Uterine smooth muscle cell (primary cell): ENCODE data around the gene ECT2. TPM values are rescaled to one million over a fixed set of nuclear protein-coding genes. Genes with fewer than 3 reads are reported as not detected.

Source experiments
- total RNA-seq: library from RNA; depleted of rRNA; stranded (reverse); fragments of >200 nt; gene quantifications from 2 replicates; pipeline ENCODE4 v1.2.3, GENCODE V29; 2014

ECT2 gene
- total RNA-seq = 33.6 and 96.7 TPM in 2 replicates

GRCh38 chr3:172750368-172751174 lies at the start of gene ECT2:
ECT2 (plus strand) TSS chr3:172750726; CDS start chr3:172754531, 3,805 bp downstream.

GRCh38 chr3:172710664-172711453 lies 39.7 kb upstream of the ECT2 start, which contains the start of gene NCEH1:
NCEH1 (minus strand) TSS chr3:172711067; CDS start chr3:172710984, 83 bp downstream.

Other genes starting within 250 kb of the ECT2 start
- 1.4 and 2.0 TPM in 2 replicates for gene TNFSF10, start 227.3 kb upstream of the ECT2 start, total RNA-seq
- gene NCEH1, start 39.7 kb upstream of the ECT2 start, total RNA-seq = 11.7 and 28.1 TPM in 2 replicates